Lung (tissue), 12 donors: ENCODE measurements around the gene MAST4. TPM values are rescaled to one million over a fixed set of nuclear protein-coding genes. Genes with fewer than 3 reads are reported as not detected.

Experiments used
- ATAC-seq: fragments of 200-7000 bp; cut with Tn5 transposase; one replicate; pipeline ENCODE4 v1.9.1; 2020; ENCODE audit warnings: moderate number of reproducible peaks; ENCODE audit not compliant: insufficient read depth, low FRiP score
- DNase-seq, 3 donors: peaks; one replicate each; pipeline ENCODE4 v3.0.0-alpha.2; 2013 to 2017
- H3K27ac ChIP-seq, 2 donors: one replicate each; pipeline ENCODE4 v1.5.1; 2013; ENCODE audit warnings: mild to moderate bottlenecking in 2 of 2, moderate library complexity in 2 of 2, control low read depth in 1 of 2, inconsistent platforms in 1 of 2, low read depth in 1 of 2, low read length in 1 of 2
- H3K27me3 ChIP-seq, 3 donors: one replicate each; pipeline ENCODE4 v1.5.1; 2013; ENCODE audit warnings: low read length in 2 of 3; ENCODE audit not compliant: control insufficient read depth in 3 of 3, insufficient read depth in 3 of 3
- H3K36me3 ChIP-seq, 4 donors: one replicate each; pipeline ENCODE4 v1.5.1; 2013; ENCODE audit warnings: low read length in 4 of 4, mild to moderate bottlenecking in 1 of 4, moderate library complexity in 1 of 4; ENCODE audit not compliant: control insufficient read depth in 4 of 4, insufficient read depth in 4 of 4
- H3K4me1 ChIP-seq, 5 donors: one replicate each; pipeline ENCODE4 v1.5.1; 2013; ENCODE audit warnings: low read length in 5 of 5, mild to moderate bottlenecking in 2 of 5, moderate library complexity in 1 of 5; ENCODE audit not compliant: control insufficient read depth in 5 of 5, insufficient read depth in 5 of 5
- H3K4me3 ChIP-seq: one replicate; pipeline ENCODE4 v1.5.1; 2013; ENCODE audit warnings: mild to moderate bottlenecking, control low read depth, moderate library complexity
- H3K9ac ChIP-seq, 2 donors: one replicate each; pipeline ENCODE4 v1.5.1; 2013; ENCODE audit warnings: low read length in 2 of 2, control low read depth in 1 of 2; ENCODE audit not compliant: insufficient read depth in 1 of 2
- H3K9me3 ChIP-seq, 4 donors: one replicate each; pipeline ENCODE4 v1.5.1; 2013; ENCODE audit warnings: low read length in 3 of 4, mild to moderate bottlenecking in 1 of 4, moderate library complexity in 1 of 4; ENCODE audit not compliant: control insufficient read depth in 4 of 4, insufficient read depth in 3 of 4
- WGBS, 2 donors: extraction: QIAGEN DNeasy Blood & Tissue Kit; methylation state at CpG; one replicate each; pipeline ENCODE4 v1.1.7; 2013; 5-methylcytosine and 5-hydroxymethylcytosine counted together
- polyA plus RNA-seq, 2 donors: library from polyadenylated mRNA; stranded (reverse); fragments of 200-250 nt; gene quantifications; one replicate each; pipeline ENCODE4 v1.2.1, GENCODE V29; 2013
- total RNA-seq, 2 donors: library from RNA; depleted of rRNA in 1 of 2; stranded (reverse); fragments of >200 nt in 1 of 2; gene quantifications; one replicate each; pipeline ENCODE4 v1.2.1, GENCODE V29; 2014 to 2021
- TF ChIP-seq, protein P1 (sequence below): IDR thresholded peaks from 2 replicates; pipeline ENCODE4 v1.5.1; 2012; ENCODE audit warnings: mild to moderate bottlenecking; ENCODE audit errors: control extremely low read depth, extremely low read depth
- donor health status: control.
- donor health status: control.
- donor health status: Bipolar disorder and iron deficiency.
- donor health status: healthy.
- donor health status: DM: yes; HTN: yes; CAD: no.

Gene MAST4
- total and polyA plus RNA-seq, 4 donors, result 13.9 to 153 (median 46.2) TPM

GRCh38 chr5:67012171-67012570, 416.0 kb downstream of the MAST4 start:
- ATAC-seq (no peak), DNase-seq (no peak)
- TF ChIP-seq, protein P1, sequence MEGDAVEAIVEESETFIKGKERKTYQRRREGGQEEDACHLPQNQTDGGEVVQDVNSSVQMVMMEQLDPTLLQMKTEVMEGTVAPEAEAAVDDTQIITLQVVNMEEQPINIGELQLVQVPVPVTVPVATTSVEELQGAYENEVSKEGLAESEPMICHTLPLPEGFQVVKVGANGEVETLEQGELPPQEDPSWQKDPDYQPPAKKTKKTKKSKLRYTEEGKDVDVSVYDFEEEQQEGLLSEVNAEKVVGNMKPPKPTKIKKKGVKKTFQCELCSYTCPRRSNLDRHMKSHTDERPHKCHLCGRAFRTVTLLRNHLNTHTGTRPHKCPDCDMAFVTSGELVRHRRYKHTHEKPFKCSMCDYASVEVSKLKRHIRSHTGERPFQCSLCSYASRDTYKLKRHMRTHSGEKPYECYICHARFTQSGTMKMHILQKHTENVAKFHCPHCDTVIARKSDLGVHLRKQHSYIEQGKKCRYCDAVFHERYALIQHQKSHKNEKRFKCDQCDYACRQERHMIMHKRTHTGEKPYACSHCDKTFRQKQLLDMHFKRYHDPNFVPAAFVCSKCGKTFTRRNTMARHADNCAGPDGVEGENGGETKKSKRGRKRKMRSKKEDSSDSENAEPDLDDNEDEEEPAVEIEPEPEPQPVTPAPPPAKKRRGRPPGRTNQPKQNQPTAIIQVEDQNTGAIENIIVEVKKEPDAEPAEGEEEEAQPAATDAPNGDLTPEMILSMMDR, result no peak
- Histone ChIP-seq H3K36me3 (peaks cover 0 to 3% (median 0%) of the 10 kb centered on the region in 4 donors), H3K27me3 (no peaks in the 10 kb centered on the region), H3K4me3 (no peak overlapping the region), H3K9me3 (no peaks in the 10 kb centered on the region), H3K27ac (peak overlapping the region in 1 of 2 donors; percentile 34), H3K9ac (no peak overlapping the region), H3K4me1 (peaks cover 12 to 76% (median 49%) of the 10 kb centered on the region in 5 donors)
- WGBS, 2 donors, result 89 to 93% methylated on average over 2 of the region's 2 CpGs

- WGBS, 2 donors, result 35 to 55% methylated on average over 1 of the region's 1 CpG
- ATAC-seq, result no peak
- H3K4me1 ChIP-seq, result peaks cover 16 to 69% (median 50%) of the 10 kb centered on the region in 5 donors
Measured at GRCh38 chr5:67013719-67014118, 417.5 kb downstream of the MAST4 start.

GRCh38 chr5:67014191-67014590, 418.0 kb downstream of the MAST4 start:
- Histone ChIP-seq H3K4me3 (no peak overlapping the region), H3K27ac (peak overlapping the region; percentile 3 to 41), H3K27me3 (no peaks in the 10 kb centered on the region), H3K36me3 (peaks cover 0 to 3% (median 0%) of the 10 kb centered on the region in 4 donors), H3K4me1 (peaks cover 18 to 64% (median 45%) of the 10 kb centered on the region in 5 donors), H3K9me3 (no peaks in the 10 kb centered on the region), H3K9ac (peak overlapping the region in 1 of 2 donors; percentile 23)
- TF ChIP-seq, protein P1, result no peak
- ATAC-seq (no peak), DNase-seq (no peak)
- WGBS, 2 donors, result 88 to 93% methylated on average over 5 of the region's 5 CpGs

More at GRCh38 chr5:67013719-67014118, 417.5 kb downstream of the MAST4 start:
- DNase-seq, result no peak
- Histone ChIP-seq H3K9me3 (no peaks in the 10 kb centered on the region), H3K4me3 (no peak overlapping the region), H3K9ac (no peak overlapping the region), H3K27ac (no peak overlapping the region), H3K36me3 (peaks cover 0 to 3% (median 0%) of the 10 kb centered on the region in 4 donors), H3K27me3 (no peaks in the 10 kb centered on the region)
- TF ChIP-seq, protein P1, result no peak

- ATAC-seq (no peak), DNase-seq (peak in 2 of 3 donors; percentile 56 to 66)
- H3K9me3 ChIP-seq, result no peaks in the 10 kb centered on the region
- H3K27me3 ChIP-seq, result no peaks in the 10 kb centered on the region
- H3K4me1 ChIP-seq, result peaks cover 16 to 65% (median 43%) of the 10 kb centered on the region in 5 donors
- peak overlapping the region in 1 of 2 donors; percentile 89 for H3K9ac ChIP-seq
- WGBS, 2 donors, result 17 to 29% methylated on average over 3 of the region's 3 CpGs
- H3K36me3 ChIP-seq, result peaks cover 0 to 3% (median 0%) of the 10 kb centered on the region in 4 donors
- TF ChIP-seq, protein P1, result no peak
- peak overlapping the region in 1 of 2 donors; percentile 87 for H3K27ac ChIP-seq
- H3K4me3 ChIP-seq, result no peak overlapping the region
Measured at GRCh38 chr5:67014957-67015400, 418.8 kb downstream of the MAST4 start.
